SK-N-SH treated with all-trans-retinoic acid at 6 μM for 48 hours (cell line): Measurements from ENCODE around the gene BTG2.

ENCODE experiments used
- ARNTL ChIP-seq: fragments of 450-650 bp; formaldehyde crosslinking; IDR thresholded peaks from 2 replicates; pipeline ENCODE4 v1.5.0; 2020; ENCODE audit warnings: low read depth, mild to moderate bottlenecking, moderate library complexity, borderline replicate concordance
- BACH2 ChIP-seq: fragments of 250-450 bp; sonication (Bioruptor Pico); IDR thresholded peaks from 2 replicates; pipeline ENCODE4 v1.9.0; 2021; ENCODE audit warnings: mild to moderate bottlenecking, borderline replicate concordance
- CREB5 ChIP-seq: fragments of 250-450 bp; sonication (Bioruptor Pico); IDR thresholded peaks from 2 replicates; pipeline ENCODE4 v1.5.1; 2020; ENCODE audit warnings: low read depth, mild to moderate bottlenecking, moderate library complexity
- CSDC2 ChIP-seq: fragments of 250-450 bp; sonication (Bioruptor Pico); IDR thresholded peaks from 2 replicates; pipeline ENCODE4 v1.5.0; 2020; ENCODE audit warnings: mild to moderate bottlenecking, moderate library complexity
- ESRRG ChIP-seq: fragments of 250-450 bp; sonication (Bioruptor Pico); IDR thresholded peaks from 2 replicates; pipeline ENCODE4 v1.6.1; 2021; ENCODE audit warnings: mild to moderate bottlenecking
- TCF4 ChIP-seq: fragments of 250-450 bp; sonication (Bioruptor Pico); IDR thresholded peaks from 2 replicates; pipeline ENCODE4 v1.8.0; 2021; ENCODE audit warnings: mild to moderate bottlenecking, moderate library complexity, borderline replicate concordance
- ZNF70 ChIP-seq: fragments of 450-650 bp; formaldehyde crosslinking; IDR thresholded peaks from 2 replicates; pipeline ENCODE4 v1.5.0; 2020; ENCODE audit warnings: mild to moderate bottlenecking, moderate library complexity

- TF ChIP-seq ZNF70 (CRISPR knock-in tag) (no peak), ARNTL (CRISPR knock-in tag) (no peak), BACH2 (no peak), ESRRG (CRISPR knock-in tag) (no peak), CREB5 (CRISPR knock-in tag) (no peak), CSDC2 (CRISPR knock-in tag) (no peak), TCF4 (CRISPR knock-in tag) (no peak)
Observed at GRCh38 chr1:203301331-203301668, 4.0 kb upstream of the BTG2 start.
